BLaER1 (cell line): ENCODE data around the gene SLC25A43.
"Not testable (repeated sequence)": the region's sequence is repeated elsewhere in the genome, so short reads cannot be mapped to it uniquely, and the experiment has no call there.

Experiments used
- H3K27ac ChIP-seq: shearing (Covaris generic); formaldehyde crosslinking; 2 replicates; pipeline ENCODE4 v1.8.1; 2022
- H3K27me3 ChIP-seq: shearing (Covaris generic); formaldehyde crosslinking; 2 replicates; pipeline ENCODE4 v1.8.1; 2022
- H3K36me3 ChIP-seq: shearing (Covaris generic); formaldehyde crosslinking; 2 replicates; pipeline ENCODE4 v1.8.1; 2022
- H3K4me1 ChIP-seq: shearing (Covaris generic); formaldehyde crosslinking; 2 replicates; pipeline ENCODE4 v1.8.1; 2022
- H3K4me2 ChIP-seq: shearing (Covaris generic); formaldehyde crosslinking; 2 replicates; pipeline ENCODE4 v1.8.1; 2022
- H3K4me3 ChIP-seq: shearing (Covaris generic); formaldehyde crosslinking; 2 replicates; pipeline ENCODE4 v1.8.1; 2022
- H3K9ac ChIP-seq: shearing (Covaris generic); formaldehyde crosslinking; 2 replicates; pipeline ENCODE4 v1.8.1; 2022
- H3K9me3 ChIP-seq: shearing (Covaris generic); formaldehyde crosslinking; 2 replicates; pipeline ENCODE4 v1.8.1; 2022
- H4K20me1 ChIP-seq: shearing (Covaris generic); formaldehyde crosslinking; 2 replicates; pipeline ENCODE4 v1.8.1; 2022
- Cebpa-rat ChIP-seq: shearing (Covaris generic); IDR thresholded peaks from 2 replicates; pipeline ENCODE4 v1.8.1; 2022

Gene SLC25A43

GRCh38 chrX:119398974-119399771, at the start of gene SLC25A43:
SLC25A43 (plus strand) TSS chrX:119399336; CDS start chrX:119399404, 68 bp downstream.
- Histone ChIP-seq H3K4me2 (peak within 1 kb of the TSS; percentile 72), H3K9ac (peak within 1 kb of the TSS; percentile 79), H4K20me1 (no peaks in the 10 kb centered on the region), H3K9me3 (no peaks in the 10 kb centered on the region), H3K36me3 (no peaks in the 10 kb centered on the region), H3K27ac (peak within 1 kb of the TSS; percentile 81), H3K4me1 (peaks cover 17% of the 10 kb centered on the region; the same call in 1 of the 2 replicates), H3K27me3 (no peaks in the 10 kb centered on the region), H3K4me3 (peak within 1 kb of the TSS; percentile 69)
- TF ChIP-seq Cebpa-rat = 0 out of 2 replicates have a peak, but pooled peaks have one; percentile 28

DNA sequence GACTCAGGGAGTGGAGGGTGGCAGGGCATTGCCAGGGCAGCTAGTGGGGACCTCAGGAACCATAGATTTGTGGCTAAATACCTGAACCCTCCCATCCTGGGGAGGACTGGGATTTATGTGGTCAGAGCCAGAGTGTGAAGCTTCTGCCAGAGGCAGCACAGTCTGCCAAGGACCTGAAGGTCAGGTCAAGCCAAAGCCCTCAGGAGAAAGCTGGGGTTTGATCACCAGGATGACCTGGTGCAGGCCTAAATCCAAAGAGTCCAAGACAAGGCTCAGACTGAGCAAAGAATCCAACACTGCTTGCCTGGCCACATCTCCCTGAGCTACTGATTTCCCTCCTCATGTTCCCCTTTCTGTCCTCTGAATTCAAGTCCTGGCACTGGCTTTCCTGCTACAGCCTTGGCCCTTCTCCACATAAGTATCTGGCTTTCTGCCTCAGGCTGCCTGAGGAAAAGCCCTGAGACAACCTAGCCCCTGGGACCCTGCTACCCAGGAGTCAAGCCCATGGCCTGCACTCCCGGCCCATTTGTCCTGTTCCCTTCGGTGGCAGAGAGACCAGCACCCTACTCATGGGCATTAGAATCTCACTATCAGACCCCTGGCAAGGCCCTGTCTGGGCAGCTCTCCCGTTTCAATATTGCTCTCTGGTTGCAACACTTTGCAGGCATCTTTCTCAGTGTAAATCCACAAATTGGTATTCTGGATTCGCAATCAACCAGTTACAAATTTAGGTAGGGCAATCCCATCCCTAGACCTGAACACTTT, 39.3 kb upstream of the SLC25A43 start:
- Histone ChIP-seq H3K9me3 (peaks cover 20% of the 10 kb centered on the region), H3K4me2 (no peak overlapping the region), H3K4me1 (peaks cover 14% of the 10 kb centered on the region), H3K27me3 (no peaks in the 10 kb centered on the region), H3K36me3 (no peaks in the 10 kb centered on the region), H3K27ac (no peak overlapping the region), H3K4me3 (no peak overlapping the region), H3K9ac (no peak overlapping the region), H4K20me1 (no peaks in the 10 kb centered on the region)
- no peak for TF ChIP-seq Cebpa-rat

- H3K4me2 ChIP-seq, H3K4me3 ChIP-seq, H3K9ac ChIP-seq, H4K20me1 ChIP-seq, H3K27ac ChIP-seq, H3K27me3 ChIP-seq, H3K36me3 ChIP-seq: not testable (repeated sequence)
- peaks cover 20% of the 10 kb centered on the region for H3K9me3 ChIP-seq
- H3K4me1 ChIP-seq = peaks cover 14% of the 10 kb centered on the region
These were observed 37.7 kb upstream of the SLC25A43 start for GRCh38 chrX:119361451-119361850.

DNA sequence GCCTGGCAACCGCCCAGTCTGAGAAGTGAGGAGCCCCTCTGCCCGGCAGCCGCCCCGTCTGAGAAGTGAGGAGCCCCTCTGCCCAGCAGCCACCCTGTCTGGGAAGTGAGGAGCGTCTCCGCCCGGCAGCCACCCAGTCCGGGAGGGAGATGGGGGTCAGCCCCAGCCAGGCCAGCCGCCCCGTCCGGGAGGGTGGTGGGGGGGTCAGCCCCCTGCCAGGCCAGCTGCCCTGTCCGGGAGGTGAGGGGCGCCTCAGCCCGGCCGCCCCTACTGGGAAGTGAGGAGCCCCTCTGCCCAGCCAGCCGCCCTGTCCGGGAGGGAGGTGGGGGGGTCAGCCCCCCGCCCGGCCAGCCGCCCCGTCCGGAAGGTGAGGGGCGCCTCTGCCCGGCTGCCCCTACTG, 37.1 kb upstream of the SLC25A43 start:
- H3K4me3 ChIP-seq, H3K27ac ChIP-seq: not testable (repeated sequence)
- H3K9me3 ChIP-seq = peaks cover 20% of the 10 kb centered on the region

GRCh38 chrX:119363391-119363790, 35.7 kb upstream of the SLC25A43 start:
- Histone ChIP-seq H3K27ac (no peak overlapping the region), H4K20me1 (no peaks in the 10 kb centered on the region), H3K4me1 (no peaks in the 10 kb centered on the region), H3K4me3 (no peak overlapping the region), H3K9me3 (peaks cover 20% of the 10 kb centered on the region), H3K36me3 (no peaks in the 10 kb centered on the region), H3K27me3 (no peaks in the 10 kb centered on the region), H3K9ac (no peak overlapping the region), H3K4me2 (no peak overlapping the region)
- no peak for TF ChIP-seq Cebpa-rat

More for the DNA sequence above, 37.1 kb upstream of the SLC25A43 start:
- H4K20me1 ChIP-seq, H3K9ac ChIP-seq, H3K4me2 ChIP-seq, H3K27me3 ChIP-seq, H3K36me3 ChIP-seq, H3K4me1 ChIP-seq: not testable (repeated sequence)

GRCh38 chrX:119371861-119372260, 27.3 kb upstream of the SLC25A43 start:
- not testable (repeated sequence) for H3K4me3 ChIP-seq, H3K27me3 ChIP-seq, H3K4me2 ChIP-seq, H3K9ac ChIP-seq, H3K4me1 ChIP-seq, H4K20me1 ChIP-seq, H3K9me3 ChIP-seq, H3K27ac ChIP-seq, H3K36me3 ChIP-seq

GRCh38 chrX:119374736-119375135, 24.4 kb upstream of the SLC25A43 start:
- Histone ChIP-seq H3K4me1 (no peaks in the 10 kb centered on the region), H3K36me3 (no peaks in the 10 kb centered on the region), H3K27me3 (no peaks in the 10 kb centered on the region), H3K4me3 (no peak overlapping the region), H3K9ac (no peak overlapping the region), H4K20me1 (no peaks in the 10 kb centered on the region), H3K4me2 (no peak overlapping the region), H3K27ac (no peak overlapping the region), H3K9me3 (no peaks in the 10 kb centered on the region)
- TF ChIP-seq Cebpa-rat = no peak

- H3K9ac ChIP-seq = no peak overlapping the region
- H3K4me3 ChIP-seq = no peak overlapping the region
- H3K9me3 ChIP-seq = no peaks in the 10 kb centered on the region
- H3K36me3 ChIP-seq = no peaks in the 10 kb centered on the region
- H4K20me1 ChIP-seq = no peaks in the 10 kb centered on the region
- H3K27me3 ChIP-seq = no peaks in the 10 kb centered on the region
- H3K4me2 ChIP-seq = no peak overlapping the region
- H3K27ac ChIP-seq = no peak overlapping the region
- TF ChIP-seq Cebpa-rat = no peak
- no peaks in the 10 kb centered on the region for H3K4me1 ChIP-seq
These were observed 23.6 kb upstream of the SLC25A43 start for GRCh38 chrX:119375561-119375960.

GRCh38 chrX:119376312-119376711, 22.8 kb upstream of the SLC25A43 start:
- no peak for TF ChIP-seq Cebpa-rat
- Histone ChIP-seq H3K36me3 (no peaks in the 10 kb centered on the region), H3K27ac (no peak overlapping the region)

DNA sequence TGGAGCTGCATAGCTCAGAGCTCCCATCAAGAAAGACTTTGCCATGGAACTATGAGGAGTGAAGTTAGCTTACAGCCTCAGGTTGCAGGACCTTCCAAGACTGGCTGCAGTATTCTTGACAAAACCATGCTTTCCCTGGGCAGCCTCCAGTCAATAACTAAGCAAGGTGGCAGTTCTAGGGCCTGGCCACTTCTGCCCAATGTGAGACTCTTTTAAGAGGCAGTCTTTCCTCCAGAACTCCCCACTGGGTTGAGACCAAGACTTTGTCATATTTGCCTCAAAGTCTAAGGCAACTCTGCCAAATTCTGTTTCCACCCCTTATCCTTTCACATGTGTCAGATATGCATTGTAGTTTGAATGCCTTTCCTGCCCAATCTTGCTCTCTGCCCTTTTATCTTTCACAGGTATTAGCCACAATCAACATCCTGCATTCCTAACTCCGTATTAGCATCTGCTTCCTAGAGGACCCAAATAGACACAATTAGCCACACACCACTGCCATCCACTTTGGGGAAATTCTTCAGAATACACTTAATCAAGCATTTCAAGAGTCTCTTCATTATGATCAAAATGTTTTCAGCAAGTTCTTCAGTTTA, 17.7 kb upstream of the SLC25A43 start:
- Histone ChIP-seq H3K27me3 (no peaks in the 10 kb centered on the region), H3K4me1 (peaks cover 11% of the 10 kb centered on the region), H3K4me3 (no peak overlapping the region), H3K4me2 (no peak overlapping the region), H3K9me3 (no peaks in the 10 kb centered on the region), H3K9ac (no peak overlapping the region), H3K27ac (no peak overlapping the region), H3K36me3 (no peaks in the 10 kb centered on the region), H4K20me1 (no peaks in the 10 kb centered on the region)
- TF ChIP-seq Cebpa-rat = no peak

More at GRCh38 chrX:119376312-119376711, 22.8 kb upstream of the SLC25A43 start:
- Histone ChIP-seq H3K4me3 (no peak overlapping the region), H3K4me2 (no peak overlapping the region), H3K9ac (no peak overlapping the region), H4K20me1 (no peaks in the 10 kb centered on the region), H3K27me3 (no peaks in the 10 kb centered on the region), H3K9me3 (no peaks in the 10 kb centered on the region), H3K4me1 (no peaks in the 10 kb centered on the region)
